Left lung (tissue), 10 donors: ENCODE results near the gene DMBX1. TPM values are rescaled to one million over a fixed set of nuclear protein-coding genes. Genes with fewer than 3 reads are reported as not detected.

Source experiments
- ATAC-seq: fragments of 200-7000 bp; cut with Tn5 transposase; one replicate; pipeline ENCODE4 v1.9.1; 2020; ENCODE audit warnings: moderate library complexity
- DNase-seq, 4 donors: peaks; one replicate each; pipeline ENCODE4 v3.0.0-alpha.2; 2013 to 2020
- H3K27ac ChIP-seq, 2 donors: fragments of 200-600 bp; sonication (generic) in 1 of 2; one replicate each; pipeline versions ENCODE4 v1.5.0 to v1.8.0; 2020 to 2021
- H3K27me3 ChIP-seq, 2 donors: fragments of 200-600 bp; sonication (generic) in 1 of 2; one replicate each; pipeline versions ENCODE4 v1.5.0 to v1.8.0; 2020 to 2021
- H3K36me3 ChIP-seq, 2 donors: fragments of 200-600 bp; sonication (generic) in 1 of 2; one replicate each; pipeline versions ENCODE4 v1.5.0 to v1.8.0; 2020 to 2021
- H3K4me1 ChIP-seq, 2 donors: fragments of 200-600 bp; one replicate each; pipeline ENCODE4 v1.8.0; 2021
- H3K4me3 ChIP-seq, 2 donors: fragments of 200-600 bp; sonication (generic) in 1 of 2; one replicate each; pipeline versions ENCODE4 v1.5.0 to v1.8.0; 2020 to 2021; ENCODE audit warnings: mild to moderate bottlenecking in 1 of 2
- H3K9me3 ChIP-seq, 2 donors: fragments of 200-600 bp; sonication (generic) in 1 of 2; one replicate each; pipeline versions ENCODE4 v1.5.0 to v1.8.0; 2020 to 2021
- CTCF ChIP-seq, 2 donors: fragments of 200-600 bp; sonication (generic) in 1 of 2; IDR thresholded peaks; one replicate each; pipeline versions ENCODE4 v1.5.0 to v1.8.0; 2021; ENCODE audit warnings: antibody characterized with exemption in 2 of 2
- intact Hi-C, 2 donors: fragments of 100-400 bp; cut with DNase I; formaldehyde crosslinking; loops; one replicate each; pipeline versions ENCODE4 v1.11.2 to v1.14.2; 2022
- polyA plus RNA-seq, 6 donors: library from polyadenylated mRNA; unstranded; fragments of 120-200 nt; gene quantifications; one replicate each; pipeline ENCODE4 v1.2.1, GENCODE V29; 2013; ENCODE audit not compliant: insufficient read length in 6 of 6
- total RNA-seq, 2 donors: library from RNA; stranded (reverse); fragmentation: NEBNext Ultra II Directional; extraction: Animal tissue kit (Norgen Biotek cat#: 25700); gene quantifications; one replicate each; pipeline ENCODE4 v1.2.1, GENCODE V29; 2021
- donor health status: DM: no; HTN: yes; CAD: no.
- donor health status: DM: no; HTN: no; CAD: no.

The DMBX1 gene
- total and polyA plus RNA-seq, 8 donors, result 0.04 to 0.07 (median 0.07) TPM; not detected in 4

DNA sequence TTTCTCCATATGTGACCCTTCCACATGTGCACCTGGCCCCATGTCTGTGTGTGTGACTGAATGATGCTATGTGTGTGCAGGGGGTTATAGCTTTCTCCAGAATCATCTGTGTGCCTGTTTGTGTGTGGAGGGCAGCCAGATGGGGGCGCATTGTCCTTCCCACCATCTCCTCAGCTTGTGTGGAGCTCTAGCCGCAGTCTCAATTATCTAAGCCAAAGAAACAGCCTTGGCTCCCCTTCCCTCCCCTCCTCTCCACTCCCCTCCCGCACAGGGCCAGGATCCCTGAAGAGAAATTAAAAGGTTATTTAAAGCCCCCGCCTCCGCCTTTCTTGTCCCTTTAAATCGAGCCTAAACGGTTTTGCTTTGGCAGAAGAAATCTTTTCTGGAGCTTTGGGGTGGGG lies 1.8 kb upstream of the DMBX1 start:
- peaks cover 80 to 100% of the 10 kb centered on the region in 2 donors for H3K27me3 ChIP-seq

DNA sequence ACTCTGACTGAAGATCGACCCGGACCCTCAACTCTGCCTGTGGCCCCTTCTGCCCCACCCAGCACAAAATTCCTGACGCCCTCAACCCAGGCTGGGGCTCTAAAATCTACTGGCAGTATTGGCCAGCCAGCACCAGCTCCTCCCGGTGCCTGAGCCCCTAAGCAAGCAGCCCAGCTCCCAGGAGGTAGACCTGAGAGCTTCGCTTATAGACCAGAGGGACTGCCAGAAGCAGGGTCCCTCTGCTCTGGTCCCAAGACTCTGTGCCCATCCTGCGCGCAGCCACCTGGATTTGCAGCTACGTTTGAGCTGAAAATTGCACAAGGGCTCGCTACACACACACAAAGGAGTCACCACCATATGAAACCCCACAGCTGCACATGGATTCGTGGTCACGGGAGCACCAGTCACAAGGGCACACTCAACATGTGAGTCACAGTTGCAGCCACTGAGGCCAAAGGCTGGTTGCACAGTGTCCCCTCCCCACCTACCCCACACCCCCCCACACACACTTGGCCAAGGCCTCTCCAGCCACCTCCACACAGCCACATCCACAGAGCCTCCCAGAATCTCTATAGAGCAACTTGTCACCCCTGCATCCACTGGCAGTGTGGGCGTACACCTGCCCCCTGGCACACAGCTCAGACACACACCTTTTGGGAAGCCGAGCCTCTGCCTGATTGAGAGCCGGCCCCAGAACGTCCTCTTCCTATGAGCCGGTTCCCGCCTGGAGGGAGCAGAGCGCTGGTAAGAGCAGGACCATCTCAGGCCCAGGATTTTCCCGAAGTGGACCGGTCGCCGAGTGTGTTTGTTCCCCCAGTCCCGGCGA lies 1.1 kb upstream of the DMBX1 start:
- no peaks in the 10 kb centered on the region for H3K36me3 ChIP-seq
- DNase-seq (peak in 1 of 4 donors; percentile 37), ATAC-seq (peak; percentile 6)
- H3K27me3 ChIP-seq, result peaks cover 85 to 100% of the 10 kb centered on the region in 2 donors
- peaks cover 11 to 19% of the 10 kb centered on the region in 2 donors for H3K4me1 ChIP-seq
- TF ChIP-seq CTCF (IDR thresholded peaks at IDR 0.05), result no peak
- H3K4me3 ChIP-seq, result no peak overlapping the region
- no peak overlapping the region for H3K27ac ChIP-seq
- no peaks in the 10 kb centered on the region for H3K9me3 ChIP-seq
- intact Hi-C loops, result no loop called here

More for the DNA sequence above, 1.8 kb upstream of the DMBX1 start:
- DNase-seq (no peak), ATAC-seq (no peak)
- H3K27ac ChIP-seq, result no peak overlapping the region
- no peaks in the 10 kb centered on the region for H3K9me3 ChIP-seq
- no peaks in the 10 kb centered on the region for H3K36me3 ChIP-seq
- TF ChIP-seq CTCF (IDR thresholded peaks at IDR 0.05), result no peak
- no peak overlapping the region for H3K4me3 ChIP-seq
- intact Hi-C loops, result no loop called here
- peaks cover 11 to 19% of the 10 kb centered on the region in 2 donors for H3K4me1 ChIP-seq

- intact Hi-C loops, result no loop called here
- H3K27me3 ChIP-seq, result peaks cover 92 to 100% of the 10 kb centered on the region in 2 donors
- no peak for TF ChIP-seq CTCF (IDR thresholded peaks at IDR 0.05)
Measured at GRCh38 chr1:46489169-46489637, 433 bp upstream of the DMBX1 start.

GRCh38 chr1:46490406-46490655 lies 695 bp downstream of the DMBX1 start:
- H3K27me3 ChIP-seq, result peaks cover 95 to 100% of the 10 kb centered on the region in 2 donors
- DNase-seq (peak in 1 of 4 donors; percentile 64), ATAC-seq (no peak)
- no peak overlapping the region for H3K4me3 ChIP-seq
- intact Hi-C loops, result no loop called here
- H3K36me3 ChIP-seq, result no peaks in the 10 kb centered on the region
- TF ChIP-seq CTCF (IDR thresholded peaks at IDR 0.05), result no peak
- H3K4me1 ChIP-seq, result peaks cover 11 to 19% of the 10 kb centered on the region in 2 donors
- no peaks in the 10 kb centered on the region for H3K9me3 ChIP-seq
- no peak overlapping the region for H3K27ac ChIP-seq

More at GRCh38 chr1:46489169-46489637, 433 bp upstream of the DMBX1 start:
- no peaks in the 10 kb centered on the region for H3K36me3 ChIP-seq
- DNase-seq, result peak in 1 of 4 donors; percentile 82
- no peak overlapping the region for H3K27ac ChIP-seq
- H3K4me3 ChIP-seq, result peak overlapping the region; percentile 2 to 31
- peak; percentile 52 for ATAC-seq
- no peaks in the 10 kb centered on the region for H3K9me3 ChIP-seq
- H3K4me1 ChIP-seq, result peaks cover 11 to 19% of the 10 kb centered on the region in 2 donors

- TF ChIP-seq CTCF (IDR thresholded peaks at IDR 0.05), result no peak
- Histone ChIP-seq H3K36me3 (no peaks in the 10 kb centered on the region), H3K27me3 (peaks cover 95 to 100% of the 10 kb centered on the region in 2 donors), H3K9me3 (no peaks in the 10 kb centered on the region), H3K4me1 (peaks cover 11 to 19% of the 10 kb centered on the region in 2 donors), H3K4me3 (no peak overlapping the region), H3K27ac (no peak overlapping the region)
- intact Hi-C loops, result no loop called here
- DNase-seq, result peak in 2 of 4 donors; percentile 45 to 58
- no peak for ATAC-seq
Measured at GRCh38 chr1:46490656-46491442, 1.2 kb downstream of the DMBX1 start.
